DMS53 (cell line): ENCODE data around the gene KRTAP5-4.

Source experiments
- DNase-seq: peaks from one replicate; lab custom pipeline; 2025; lab: John Stamatoyannopoulos, UW

The KRTAP5-4 gene

DNA sequence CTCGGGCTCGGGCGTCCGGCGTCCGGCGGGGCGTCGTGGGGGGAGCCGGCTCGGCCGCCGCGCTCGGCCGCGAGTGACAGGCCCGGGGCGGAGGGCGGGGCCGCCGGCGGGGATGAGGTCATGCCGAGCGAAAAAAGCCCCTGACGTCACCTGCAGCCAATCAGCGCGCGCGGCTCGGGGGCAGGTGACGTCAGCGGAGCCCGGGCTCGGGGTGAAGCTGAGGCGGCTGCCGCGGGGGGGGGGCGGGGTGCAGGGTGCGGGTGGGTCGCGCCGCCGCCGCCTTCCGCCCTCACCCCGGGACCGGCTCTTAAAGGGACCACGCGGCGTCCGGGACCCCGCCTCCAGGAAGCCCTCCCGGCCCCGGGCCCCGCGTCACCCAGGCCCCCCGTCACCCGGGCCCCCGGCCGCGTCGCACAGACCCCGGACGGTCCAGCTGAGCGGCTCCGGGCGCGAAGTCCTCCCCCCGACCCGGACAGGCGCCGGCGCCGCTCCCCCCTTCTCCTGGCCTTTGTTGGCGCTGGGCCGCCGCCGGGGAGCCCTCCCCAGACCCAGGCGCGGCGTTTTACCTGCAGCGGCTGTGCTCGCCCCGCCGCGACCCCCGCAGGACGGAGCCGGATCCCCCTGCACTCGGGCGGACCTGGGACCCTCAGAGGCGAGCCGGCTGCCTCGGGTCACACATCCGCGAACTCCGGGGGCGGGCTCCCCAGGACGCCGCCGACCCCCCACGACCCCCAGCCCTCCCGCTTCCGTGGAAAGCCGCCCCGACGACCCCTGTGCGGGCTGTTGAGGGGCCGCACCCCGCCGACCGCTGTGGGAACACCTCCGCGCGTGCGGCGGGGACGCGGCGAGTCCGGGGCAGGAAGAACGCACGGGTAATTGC is 49.5 kb downstream of the KRTAP5-4 start, which contains the start of gene DUSP8:
DUSP8 (minus strand) TSS at position 75 of the 880 bp plus-strand sequence. CDS start 6,445 bp downstream, outside the sequence.
- DNase-seq: peak; percentile 98

GRCh38 chr11:1571760-1572196 is 50.2 kb downstream of the KRTAP5-4 start:
- no peak for DNase-seq
